ENCODE data around the gene GRIN2A.

The GRIN2A gene

GRCh38 chr16:9946022-9946720, 236.1 kb downstream of the GRIN2A start:
- TF ChIP-seq, protein P1, sequence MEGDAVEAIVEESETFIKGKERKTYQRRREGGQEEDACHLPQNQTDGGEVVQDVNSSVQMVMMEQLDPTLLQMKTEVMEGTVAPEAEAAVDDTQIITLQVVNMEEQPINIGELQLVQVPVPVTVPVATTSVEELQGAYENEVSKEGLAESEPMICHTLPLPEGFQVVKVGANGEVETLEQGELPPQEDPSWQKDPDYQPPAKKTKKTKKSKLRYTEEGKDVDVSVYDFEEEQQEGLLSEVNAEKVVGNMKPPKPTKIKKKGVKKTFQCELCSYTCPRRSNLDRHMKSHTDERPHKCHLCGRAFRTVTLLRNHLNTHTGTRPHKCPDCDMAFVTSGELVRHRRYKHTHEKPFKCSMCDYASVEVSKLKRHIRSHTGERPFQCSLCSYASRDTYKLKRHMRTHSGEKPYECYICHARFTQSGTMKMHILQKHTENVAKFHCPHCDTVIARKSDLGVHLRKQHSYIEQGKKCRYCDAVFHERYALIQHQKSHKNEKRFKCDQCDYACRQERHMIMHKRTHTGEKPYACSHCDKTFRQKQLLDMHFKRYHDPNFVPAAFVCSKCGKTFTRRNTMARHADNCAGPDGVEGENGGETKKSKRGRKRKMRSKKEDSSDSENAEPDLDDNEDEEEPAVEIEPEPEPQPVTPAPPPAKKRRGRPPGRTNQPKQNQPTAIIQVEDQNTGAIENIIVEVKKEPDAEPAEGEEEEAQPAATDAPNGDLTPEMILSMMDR (IDR thresholded peaks at IDR 0.05; ENCODE audit: borderline replicate concordance, insufficient read depth, low read depth, low read length): no peak
- no peak overlapping the region for H3K4me3 ChIP-seq (ENCODE audit: low read depth, low read length)

DNA sequence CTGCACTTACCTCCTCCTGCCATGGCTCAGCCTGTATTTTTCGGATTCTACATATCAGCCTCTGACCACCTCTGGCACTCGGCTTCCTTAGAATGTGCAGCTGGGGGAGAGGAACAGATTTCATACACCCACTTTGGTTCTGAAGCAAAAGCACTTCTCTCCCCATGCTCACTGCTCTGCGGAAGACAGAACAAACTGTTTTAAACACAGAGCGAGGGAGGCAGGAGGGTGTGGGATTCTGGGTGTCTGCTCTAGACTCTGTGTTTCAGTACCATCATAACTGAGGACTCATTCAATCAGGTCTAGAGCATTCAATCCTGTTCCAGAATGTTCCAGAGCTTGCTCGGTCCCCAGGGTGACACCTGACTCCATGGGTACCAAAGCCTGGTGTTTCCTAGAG, 239.1 kb downstream of the GRIN2A start:
- H3K4me3 ChIP-seq (ENCODE audit: low read depth, low read length): no peak overlapping the region
- TF ChIP-seq, protein P1 (IDR thresholded peaks at IDR 0.05; ENCODE audit: borderline replicate concordance, insufficient read depth, low read depth, low read length): no peak

DNA sequence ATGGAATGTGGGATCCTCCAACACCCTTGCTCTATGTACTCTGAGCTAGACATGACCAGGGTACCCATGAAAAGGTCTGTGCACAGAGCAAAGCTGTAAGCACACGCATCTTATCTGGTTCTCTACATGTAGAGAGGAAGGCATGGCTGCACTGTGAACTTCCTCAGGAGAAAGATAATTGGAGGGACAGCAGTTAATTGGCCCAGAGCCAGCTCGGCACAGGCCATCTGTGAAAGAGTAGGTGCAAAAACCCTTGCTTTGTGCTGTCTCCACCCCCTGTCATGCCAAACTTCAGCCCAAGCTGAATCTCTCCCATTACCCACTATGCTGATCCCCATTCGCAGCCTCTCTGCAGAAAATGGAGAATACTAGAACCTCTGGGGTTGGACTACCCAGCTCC, 241.0 kb downstream of the GRIN2A start:
- TF ChIP-seq, protein P1 (IDR thresholded peaks at IDR 0.05; ENCODE audit: borderline replicate concordance, insufficient read depth, low read depth, low read length): no peak
- H3K4me3 ChIP-seq (ENCODE audit: low read depth, low read length): no peak overlapping the region

DNA sequence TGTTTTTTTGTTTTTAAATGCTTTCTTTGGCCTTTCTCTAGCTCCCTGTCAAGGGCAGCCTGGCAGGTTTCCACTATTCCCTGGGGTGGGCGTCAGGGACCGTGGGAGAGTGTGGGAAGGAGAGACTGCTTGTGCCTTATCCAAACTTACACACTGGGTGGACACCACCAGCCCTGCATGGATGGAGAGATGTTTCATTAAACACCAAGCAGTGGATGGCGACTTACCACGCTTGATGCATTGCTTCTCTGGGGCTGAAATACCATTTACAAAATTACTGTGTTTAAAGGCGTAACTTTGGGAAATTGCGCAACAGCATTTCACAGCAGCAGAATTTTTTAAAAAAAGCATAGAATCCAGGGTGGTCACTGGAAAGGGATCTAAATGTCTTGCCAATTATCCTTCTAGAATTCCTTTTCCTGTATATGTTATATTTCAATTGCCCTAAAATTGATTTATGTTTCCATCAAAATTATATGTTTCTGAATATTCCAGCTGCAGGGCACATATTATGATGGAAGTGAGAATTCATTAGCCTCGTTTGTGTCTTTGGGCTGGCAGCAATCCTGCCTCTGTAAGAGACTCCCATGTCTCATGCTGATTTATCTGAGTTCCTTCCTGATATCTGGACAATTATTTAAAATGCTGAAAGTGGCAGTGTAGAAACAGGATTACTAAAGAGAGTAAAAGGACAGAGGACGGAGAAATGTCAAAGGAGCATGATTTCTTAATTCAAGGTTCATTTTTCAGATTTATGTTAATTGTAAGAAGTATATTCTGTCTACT, 247.3 kb downstream of the GRIN2A start:
- TF ChIP-seq, protein P1 (IDR thresholded peaks at IDR 0.05; ENCODE audit: borderline replicate concordance, insufficient read depth, low read depth, low read length): no peak
- no peak overlapping the region for H3K4me3 ChIP-seq (ENCODE audit: low read depth, low read length)

GRCh38 chr16:9932919-9933653, 249.1 kb downstream of the GRIN2A start:
- H3K4me3 ChIP-seq (ENCODE audit: low read depth, low read length): no peak overlapping the region
- TF ChIP-seq, protein P1 (IDR thresholded peaks at IDR 0.05; ENCODE audit: borderline replicate concordance, insufficient read depth, low read depth, low read length): no peak

DNA sequence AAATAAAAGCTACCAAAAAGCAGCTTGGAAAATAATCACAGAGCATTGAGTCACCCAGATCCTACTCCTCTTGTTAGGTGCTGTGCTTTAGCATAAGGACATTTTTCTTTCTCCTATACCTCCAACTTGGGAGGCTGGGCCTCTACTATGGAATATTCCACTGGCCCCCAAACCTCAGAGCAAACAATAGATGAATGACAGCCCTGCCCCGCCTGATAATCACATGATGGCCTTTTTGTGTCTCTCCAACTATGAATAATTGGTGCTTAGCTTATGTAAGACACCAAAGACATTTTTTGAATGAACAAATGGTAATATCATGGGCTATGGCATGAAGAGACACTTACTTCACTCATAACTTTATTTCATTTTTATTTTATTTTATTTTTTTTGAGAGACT, 250.2 kb downstream of the GRIN2A start:
- no peak overlapping the region for H3K4me3 ChIP-seq (ENCODE audit: low read depth, low read length)
- TF ChIP-seq, protein P1 (IDR thresholded peaks at IDR 0.05; ENCODE audit: borderline replicate concordance, insufficient read depth, low read depth, low read length): no peak
